ENCODE measurements around the gene SNRNP35.
"Not testable (repeated sequence)": the region's sequence is repeated elsewhere in the genome, so short reads cannot be mapped to it uniquely, and the experiment has no call there.

DNA sequence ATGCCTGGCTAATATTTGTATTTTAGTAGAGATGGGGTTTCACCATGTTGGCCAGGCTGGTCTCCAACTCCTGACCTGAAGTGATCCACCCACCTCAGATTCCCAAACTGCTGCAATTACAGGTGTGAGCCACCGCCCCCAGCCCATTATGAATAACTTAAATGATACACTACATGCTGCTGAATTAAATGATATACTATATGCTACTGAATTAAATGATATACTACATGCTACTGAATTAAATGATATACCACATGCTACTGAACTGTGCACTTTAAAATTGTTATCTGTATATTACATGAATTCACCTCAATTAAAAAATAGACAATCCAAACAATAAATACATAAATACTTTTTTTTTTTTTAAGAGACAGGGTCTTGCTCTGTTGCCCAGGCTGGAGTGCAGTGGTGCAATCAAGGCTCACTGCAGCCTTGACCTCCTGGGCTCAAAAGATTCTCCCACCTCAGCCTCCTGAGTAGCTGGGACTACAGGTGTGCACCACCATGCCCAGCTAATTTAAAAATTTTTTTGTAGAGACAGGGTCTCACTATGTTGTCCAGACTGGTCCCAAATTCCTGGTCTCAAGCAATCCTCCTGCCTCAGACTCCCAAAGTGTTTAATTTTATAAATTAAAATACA, 56.8 kb downstream of the SNRNP35 start:
- TF ChIP-seq CTCF (conservative IDR thresholded peaks at IDR 0.05; ENCODE audit: low read length); EZH2phosphoT487 (IDR thresholded peaks at IDR 0.05; ENCODE audit: borderline replicate concordance): not testable (repeated sequence)

All from Loucy (cell line).